Measurements from ENCODE around the gene SMYD3. TPM values are rescaled to one million over a fixed set of nuclear protein-coding genes. Genes with fewer than 3 reads are reported as not detected.
A peak's percentile ranks its signal among the peaks of the same experiment; 100 is the strongest.

SMYD3 gene
- total and polyA plus RNA-seq, 2 of the 13 experiments (the other 11 are each of a cell fraction or from before 2014, with no cell fraction given), result 27.7 to 35.8 TPM

DNA sequence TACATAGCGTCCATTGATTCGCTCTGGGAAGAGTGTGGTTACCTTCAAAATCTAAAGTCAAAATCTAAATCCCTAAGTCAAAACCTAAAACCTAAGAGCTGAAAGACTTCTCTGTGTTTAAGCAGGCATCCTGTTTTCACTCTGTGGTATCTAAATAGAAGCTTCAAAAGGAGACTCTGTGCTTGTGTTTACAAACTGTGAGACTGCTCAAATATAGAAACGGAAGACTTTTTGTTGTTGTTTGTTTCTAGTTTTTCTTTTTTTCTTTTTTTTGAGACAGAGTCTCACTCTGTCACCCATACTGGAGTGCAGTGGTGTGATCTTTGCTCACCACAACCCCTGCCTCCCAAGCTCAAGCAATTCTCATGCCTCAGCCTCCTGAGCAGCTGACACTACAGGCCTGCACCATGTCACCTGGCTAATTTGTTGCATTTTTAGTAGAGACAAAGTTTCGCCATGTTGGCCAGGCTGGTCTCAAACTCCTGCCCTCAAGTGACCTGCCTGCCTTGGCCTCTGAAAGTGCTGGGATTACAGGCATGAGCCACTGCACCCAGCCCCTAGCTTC is 425.9 kb downstream of the SMYD3 start (continued):
- TF ChIP-seq, protein P1, sequence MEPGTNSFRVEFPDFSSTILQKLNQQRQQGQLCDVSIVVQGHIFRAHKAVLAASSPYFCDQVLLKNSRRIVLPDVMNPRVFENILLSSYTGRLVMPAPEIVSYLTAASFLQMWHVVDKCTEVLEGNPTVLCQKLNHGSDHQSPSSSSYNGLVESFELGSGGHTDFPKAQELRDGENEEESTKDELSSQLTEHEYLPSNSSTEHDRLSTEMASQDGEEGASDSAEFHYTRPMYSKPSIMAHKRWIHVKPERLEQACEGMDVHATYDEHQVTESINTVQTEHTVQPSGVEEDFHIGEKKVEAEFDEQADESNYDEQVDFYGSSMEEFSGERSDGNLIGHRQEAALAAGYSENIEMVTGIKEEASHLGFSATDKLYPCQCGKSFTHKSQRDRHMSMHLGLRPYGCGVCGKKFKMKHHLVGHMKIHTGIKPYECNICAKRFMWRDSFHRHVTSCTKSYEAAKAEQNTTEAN (CRISPR knock-in tag; conservative IDR thresholded peaks at IDR 0.05), result no peak
- TF ChIP-seq, protein P2, sequence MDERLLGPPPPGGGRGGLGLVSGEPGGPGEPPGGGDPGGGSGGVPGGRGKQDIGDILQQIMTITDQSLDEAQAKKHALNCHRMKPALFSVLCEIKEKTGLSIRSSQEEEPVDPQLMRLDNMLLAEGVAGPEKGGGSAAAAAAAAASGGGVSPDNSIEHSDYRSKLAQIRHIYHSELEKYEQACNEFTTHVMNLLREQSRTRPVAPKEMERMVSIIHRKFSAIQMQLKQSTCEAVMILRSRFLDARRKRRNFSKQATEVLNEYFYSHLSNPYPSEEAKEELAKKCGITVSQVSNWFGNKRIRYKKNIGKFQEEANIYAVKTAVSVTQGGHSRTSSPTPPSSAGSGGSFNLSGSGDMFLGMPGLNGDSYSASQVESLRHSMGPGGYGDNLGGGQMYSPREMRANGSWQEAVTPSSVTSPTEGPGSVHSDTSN (CRISPR knock-in tag; IDR thresholded peaks at IDR 0.05), result no peak
- TF ChIP-seq, protein P3, sequence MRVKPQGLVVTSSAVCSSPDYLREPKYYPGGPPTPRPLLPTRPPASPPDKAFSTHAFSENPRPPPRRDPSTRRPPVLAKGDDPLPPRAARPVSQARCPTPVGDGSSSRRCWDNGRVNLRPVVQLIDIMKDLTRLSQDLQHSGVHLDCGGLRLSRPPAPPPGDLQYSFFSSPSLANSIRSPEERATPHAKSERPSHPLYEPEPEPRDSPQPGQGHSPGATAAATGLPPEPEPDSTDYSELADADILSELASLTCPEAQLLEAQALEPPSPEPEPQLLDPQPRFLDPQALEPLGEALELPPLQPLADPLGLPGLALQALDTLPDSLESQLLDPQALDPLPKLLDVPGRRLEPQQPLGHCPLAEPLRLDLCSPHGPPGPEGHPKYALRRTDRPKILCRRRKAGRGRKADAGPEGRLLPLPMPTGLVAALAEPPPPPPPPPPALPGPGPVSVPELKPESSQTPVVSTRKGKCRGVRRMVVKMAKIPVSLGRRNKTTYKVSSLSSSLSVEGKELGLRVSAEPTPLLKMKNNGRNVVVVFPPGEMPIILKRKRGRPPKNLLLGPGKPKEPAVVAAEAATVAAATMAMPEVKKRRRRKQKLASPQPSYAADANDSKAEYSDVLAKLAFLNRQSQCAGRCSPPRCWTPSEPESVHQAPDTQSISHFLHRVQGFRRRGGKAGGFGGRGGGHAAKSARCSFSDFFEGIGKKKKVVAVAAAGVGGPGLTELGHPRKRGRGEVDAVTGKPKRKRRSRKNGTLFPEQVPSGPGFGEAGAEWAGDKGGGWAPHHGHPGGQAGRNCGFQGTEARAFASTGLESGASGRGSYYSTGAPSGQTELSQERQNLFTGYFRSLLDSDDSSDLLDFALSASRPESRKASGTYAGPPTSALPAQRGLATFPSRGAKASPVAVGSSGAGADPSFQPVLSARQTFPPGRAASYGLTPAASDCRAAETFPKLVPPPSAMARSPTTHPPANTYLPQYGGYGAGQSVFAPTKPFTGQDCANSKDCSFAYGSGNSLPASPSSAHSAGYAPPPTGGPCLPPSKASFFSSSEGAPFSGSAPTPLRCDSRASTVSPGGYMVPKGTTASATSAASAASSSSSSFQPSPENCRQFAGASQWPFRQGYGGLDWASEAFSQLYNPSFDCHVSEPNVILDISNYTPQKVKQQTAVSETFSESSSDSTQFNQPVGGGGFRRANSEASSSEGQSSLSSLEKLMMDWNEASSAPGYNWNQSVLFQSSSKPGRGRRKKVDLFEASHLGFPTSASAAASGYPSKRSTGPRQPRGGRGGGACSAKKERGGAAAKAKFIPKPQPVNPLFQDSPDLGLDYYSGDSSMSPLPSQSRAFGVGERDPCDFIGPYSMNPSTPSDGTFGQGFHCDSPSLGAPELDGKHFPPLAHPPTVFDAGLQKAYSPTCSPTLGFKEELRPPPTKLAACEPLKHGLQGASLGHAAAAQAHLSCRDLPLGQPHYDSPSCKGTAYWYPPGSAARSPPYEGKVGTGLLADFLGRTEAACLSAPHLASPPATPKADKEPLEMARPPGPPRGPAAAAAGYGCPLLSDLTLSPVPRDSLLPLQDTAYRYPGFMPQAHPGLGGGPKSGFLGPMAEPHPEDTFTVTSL (CRISPR knock-in tag; IDR thresholded peaks at IDR 0.05; ENCODE audit: borderline replicate concordance), result peak; percentile 43; the same call in 1 of the 2 replicates
- TF ChIP-seq HES4 (CRISPR knock-in tag; IDR thresholded peaks at IDR 0.05; ENCODE audit: borderline replicate concordance) (no peak), ZKSCAN1 (IDR thresholded peaks at IDR 0.05; ENCODE audit: low read length) (no peak), KLF16 (CRISPR knock-in tag; IDR thresholded peaks at IDR 0.05) (no peak), RCOR2 (CRISPR knock-in tag; IDR thresholded peaks at IDR 0.05) (peak; percentile 16; the same call in 1 of the 2 replicates), TCF7 (IDR thresholded peaks at IDR 0.05; ENCODE audit: low read depth) (peak; percentile 51), ZNF225 (CRISPR knock-in tag; IDR thresholded peaks at IDR 0.05) (no peak), FOXP1 (IDR thresholded peaks at IDR 0.05) (peak; percentile 56; the same call in 1 of the 2 replicates), FOXP1 (CRISPR knock-in tag; IDR thresholded peaks at IDR 0.05) (peak; percentile 95), CHCHD3 (CRISPR knock-in tag; IDR thresholded peaks at IDR 0.05) (no peak), POLR2A (IDR thresholded peaks at IDR 0.05; ENCODE audit: insufficient read depth in 1 of 2, low read depth in 2 of 2, low read length in 2 of 2) (no peak), KLF15 (CRISPR knock-in tag; IDR thresholded peaks at IDR 0.05; ENCODE audit: borderline replicate concordance) (no peak)
- TF ChIP-seq, protein P4, sequence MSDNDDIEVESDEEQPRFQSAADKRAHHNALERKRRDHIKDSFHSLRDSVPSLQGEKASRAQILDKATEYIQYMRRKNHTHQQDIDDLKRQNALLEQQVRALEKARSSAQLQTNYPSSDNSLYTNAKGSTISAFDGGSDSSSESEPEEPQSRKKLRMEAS (IDR thresholded peaks at IDR 0.05), result no peak; the same call in 1 of the 2 replicates
- TF ChIP-seq, protein P5, sequence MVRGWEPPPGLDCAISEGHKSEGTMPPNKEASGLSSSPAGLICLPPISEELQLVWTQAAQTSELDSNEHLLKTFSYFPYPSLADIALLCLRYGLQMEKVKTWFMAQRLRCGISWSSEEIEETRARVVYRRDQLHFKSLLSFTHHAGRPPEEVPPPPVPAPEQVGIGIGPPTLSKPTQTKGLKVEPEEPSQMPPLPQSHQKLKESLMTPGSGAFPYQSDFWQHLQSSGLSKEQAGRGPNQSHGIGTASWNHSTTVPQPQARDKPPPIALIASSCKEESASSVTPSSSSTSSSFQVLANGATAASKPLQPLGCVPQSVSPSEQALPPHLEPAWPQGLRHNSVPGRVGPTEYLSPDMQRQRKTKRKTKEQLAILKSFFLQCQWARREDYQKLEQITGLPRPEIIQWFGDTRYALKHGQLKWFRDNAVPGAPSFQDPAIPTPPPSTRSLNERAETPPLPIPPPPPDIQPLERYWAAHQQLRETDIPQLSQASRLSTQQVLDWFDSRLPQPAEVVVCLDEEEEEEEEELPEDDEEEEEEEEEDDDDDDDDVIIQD (CRISPR knock-in tag; IDR thresholded peaks at IDR 0.05; ENCODE audit: low read depth), result peak; percentile 18; the same call in 1 of the 2 replicates
- TF ChIP-seq, protein P6, sequence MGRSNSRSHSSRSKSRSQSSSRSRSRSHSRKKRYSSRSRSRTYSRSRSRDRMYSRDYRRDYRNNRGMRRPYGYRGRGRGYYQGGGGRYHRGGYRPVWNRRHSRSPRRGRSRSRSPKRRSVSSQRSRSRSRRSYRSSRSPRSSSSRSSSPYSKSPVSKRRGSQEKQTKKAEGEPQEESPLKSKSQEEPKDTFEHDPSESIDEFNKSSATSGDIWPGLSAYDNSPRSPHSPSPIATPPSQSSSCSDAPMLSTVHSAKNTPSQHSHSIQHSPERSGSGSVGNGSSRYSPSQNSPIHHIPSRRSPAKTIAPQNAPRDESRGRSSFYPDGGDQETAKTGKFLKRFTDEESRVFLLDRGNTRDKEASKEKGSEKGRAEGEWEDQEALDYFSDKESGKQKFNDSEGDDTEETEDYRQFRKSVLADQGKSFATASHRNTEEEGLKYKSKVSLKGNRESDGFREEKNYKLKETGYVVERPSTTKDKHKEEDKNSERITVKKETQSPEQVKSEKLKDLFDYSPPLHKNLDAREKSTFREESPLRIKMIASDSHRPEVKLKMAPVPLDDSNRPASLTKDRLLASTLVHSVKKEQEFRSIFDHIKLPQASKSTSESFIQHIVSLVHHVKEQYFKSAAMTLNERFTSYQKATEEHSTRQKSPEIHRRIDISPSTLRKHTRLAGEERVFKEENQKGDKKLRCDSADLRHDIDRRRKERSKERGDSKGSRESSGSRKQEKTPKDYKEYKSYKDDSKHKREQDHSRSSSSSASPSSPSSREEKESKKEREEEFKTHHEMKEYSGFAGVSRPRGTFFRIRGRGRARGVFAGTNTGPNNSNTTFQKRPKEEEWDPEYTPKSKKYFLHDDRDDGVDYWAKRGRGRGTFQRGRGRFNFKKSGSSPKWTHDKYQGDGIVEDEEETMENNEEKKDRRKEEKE (IDR thresholded peaks at IDR 0.05), result no peak
